Stimulated activated CD4-positive, alpha-beta T cell treated with anti-CD3 and anti-CD28 coated beads, Interleukin-2, amount 100 ng/mL, for 4 hours (primary cell): ENCODE results near the gene ARRB1.
A peak's percentile ranks its signal among the peaks of the same experiment; 100 is the strongest.
"Not testable (repeated sequence)": the region's sequence is repeated elsewhere in the genome, so short reads cannot be mapped to it uniquely, and the experiment has no call there.

Experiments
- DNase-seq: peaks from one replicate; pipeline ENCODE4 v3.0.0-alpha.2; 2020; ENCODE audit warnings: low read depth

ARRB1 gene

DNA sequence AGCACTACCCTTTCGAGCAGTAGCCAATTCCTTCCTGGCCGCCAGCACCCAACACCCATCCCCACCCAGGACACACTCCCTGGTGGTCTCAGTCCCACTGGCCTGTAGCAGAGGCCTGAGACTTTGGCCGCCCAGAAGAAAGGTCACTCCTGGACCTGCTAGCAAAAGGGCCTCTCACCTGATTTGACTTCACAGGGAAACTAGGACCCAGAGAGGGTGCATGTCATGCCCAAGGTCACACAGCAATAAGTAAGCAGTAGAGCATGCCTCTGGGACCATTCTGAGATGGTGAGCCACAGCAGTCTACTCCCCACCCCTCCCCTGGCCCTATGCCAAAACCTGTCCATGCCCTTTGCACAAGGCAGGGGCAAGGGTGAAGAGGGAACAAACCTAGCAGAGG, 7.3 kb downstream of the ARRB1 start:
- no peak for DNase-seq

DNA sequence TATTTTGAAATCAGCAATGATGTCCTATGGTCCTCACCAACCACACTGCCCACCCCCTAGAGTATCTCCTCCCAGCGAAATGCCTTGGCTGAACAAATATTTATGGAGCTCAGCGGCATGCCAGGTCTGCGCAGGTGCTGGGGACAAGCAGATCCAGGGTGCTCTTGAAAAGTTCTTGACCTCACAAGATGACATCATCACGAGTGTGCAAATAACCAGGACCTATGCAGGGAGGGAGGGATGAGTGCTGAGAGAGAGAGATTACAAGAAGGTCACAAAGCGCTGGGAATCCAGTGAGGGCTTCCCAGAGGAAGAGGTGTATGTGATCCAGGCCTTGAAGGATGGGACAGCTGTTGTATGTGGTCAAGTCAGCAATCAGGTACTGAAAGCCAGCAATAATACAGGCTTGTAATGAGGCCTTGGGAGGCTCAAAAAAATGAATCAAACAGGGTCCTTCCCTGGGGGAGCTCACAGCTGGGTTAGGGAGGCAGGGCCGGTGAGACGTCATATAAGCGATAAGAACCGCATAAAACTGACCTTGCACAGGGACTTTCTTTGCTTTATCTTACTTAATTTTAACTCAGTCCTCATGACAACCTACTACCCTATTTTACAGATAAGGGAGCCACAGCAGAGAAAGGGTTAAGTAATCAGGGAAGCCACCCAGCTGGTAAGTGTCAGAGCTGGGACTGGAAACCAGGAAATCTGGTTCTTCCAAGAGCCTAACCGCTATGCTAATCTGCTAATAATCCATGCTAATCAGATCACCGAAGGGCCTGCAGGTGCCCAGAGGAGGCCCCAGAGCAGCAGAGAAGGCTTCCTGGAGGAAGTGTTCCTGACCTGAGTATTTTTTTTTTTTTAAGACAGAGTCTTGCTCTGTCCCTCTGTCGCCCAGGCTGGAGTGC, 8.2 kb downstream of the ARRB1 start:
- DNase-seq: no peak

DNA sequence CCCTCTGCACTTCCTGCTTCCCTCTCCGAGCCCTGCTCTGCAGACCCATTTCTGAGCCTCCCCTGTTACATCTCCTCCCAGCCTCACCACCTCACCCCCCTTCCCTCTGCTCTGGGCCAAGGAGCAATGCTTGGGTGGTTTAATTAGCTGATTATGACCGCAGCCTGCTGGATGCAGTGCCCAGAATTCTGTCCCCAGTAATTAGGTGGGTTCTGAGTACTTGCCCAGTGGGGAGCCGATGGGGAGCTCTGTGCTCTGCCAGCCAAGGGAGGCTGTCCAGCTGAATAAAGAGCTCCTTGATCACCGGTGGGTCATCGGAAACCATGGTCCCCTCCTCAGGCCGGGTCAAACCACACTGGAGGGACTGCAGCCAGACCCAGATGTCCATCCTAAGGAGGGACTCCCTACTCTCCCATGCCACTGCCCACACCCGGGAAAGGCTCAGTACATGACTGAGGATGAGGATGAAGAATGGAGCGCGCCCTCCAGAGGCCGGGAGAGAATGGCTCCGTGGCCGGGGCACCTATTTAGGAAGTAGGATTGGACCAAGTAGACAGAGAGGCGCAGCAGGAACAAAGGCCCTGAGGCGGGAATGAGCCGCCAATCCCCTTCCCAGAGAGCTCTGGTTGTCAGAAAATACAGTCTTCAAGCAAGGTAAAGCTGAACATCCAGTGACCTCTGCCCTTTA, 9.1 kb downstream of the ARRB1 start:
- no peak for DNase-seq

DNA sequence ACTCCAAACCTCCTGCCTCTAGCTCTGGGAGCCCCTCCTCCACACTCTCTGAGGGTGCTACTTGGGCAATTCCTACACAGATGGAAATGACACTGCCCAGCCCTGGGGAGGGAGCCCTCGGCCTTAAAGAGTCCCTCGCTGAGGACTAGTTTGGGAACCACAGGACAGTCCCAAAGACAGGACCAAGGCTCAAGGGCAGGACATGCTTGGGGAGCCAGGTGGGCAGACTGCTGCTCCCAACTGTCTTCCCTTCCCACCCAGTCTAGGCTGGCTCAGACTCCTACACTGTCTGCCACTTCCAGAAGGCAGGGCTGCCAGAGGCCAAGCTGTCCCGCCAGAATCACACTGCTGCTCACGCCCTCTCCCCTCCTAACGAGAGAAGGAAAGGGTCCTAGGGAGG, 9.8 kb downstream of the ARRB1 start:
- DNase-seq: no peak

DNA sequence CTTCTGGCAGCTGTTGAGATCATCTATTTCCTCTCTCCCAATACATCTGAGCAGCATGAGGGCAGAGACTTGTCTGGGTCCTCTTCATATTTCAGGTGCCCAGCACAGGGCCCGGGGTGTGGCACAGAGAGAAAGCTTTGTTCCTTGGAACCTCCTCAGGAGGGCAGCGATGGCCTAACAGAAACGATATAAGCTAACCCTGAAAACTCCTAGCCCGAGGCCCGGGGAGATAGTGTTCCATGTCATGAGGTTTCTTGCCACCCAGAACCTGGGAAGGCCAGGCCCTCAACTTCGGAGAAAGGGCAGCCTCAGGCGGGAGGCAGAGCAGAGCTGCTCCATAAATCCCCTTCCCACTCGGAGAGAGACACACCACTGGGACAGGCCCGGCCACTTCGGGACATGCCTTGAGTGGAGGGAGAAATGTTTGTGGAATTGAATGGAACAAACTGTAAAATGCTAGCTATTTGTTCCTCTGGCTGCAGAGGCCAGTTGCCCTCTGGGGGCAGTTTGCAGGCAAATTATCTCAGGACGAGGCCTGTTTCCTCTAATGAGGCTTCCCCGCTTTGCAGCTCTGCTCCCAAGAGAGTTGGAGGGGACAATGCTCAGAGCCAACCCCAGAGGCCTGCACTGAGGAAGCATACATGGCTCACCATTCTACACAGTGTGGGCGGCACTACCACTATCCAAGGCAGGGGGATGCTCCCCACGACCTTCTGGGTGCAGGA, 11.6 kb downstream of the ARRB1 start:
- no peak for DNase-seq

DNA sequence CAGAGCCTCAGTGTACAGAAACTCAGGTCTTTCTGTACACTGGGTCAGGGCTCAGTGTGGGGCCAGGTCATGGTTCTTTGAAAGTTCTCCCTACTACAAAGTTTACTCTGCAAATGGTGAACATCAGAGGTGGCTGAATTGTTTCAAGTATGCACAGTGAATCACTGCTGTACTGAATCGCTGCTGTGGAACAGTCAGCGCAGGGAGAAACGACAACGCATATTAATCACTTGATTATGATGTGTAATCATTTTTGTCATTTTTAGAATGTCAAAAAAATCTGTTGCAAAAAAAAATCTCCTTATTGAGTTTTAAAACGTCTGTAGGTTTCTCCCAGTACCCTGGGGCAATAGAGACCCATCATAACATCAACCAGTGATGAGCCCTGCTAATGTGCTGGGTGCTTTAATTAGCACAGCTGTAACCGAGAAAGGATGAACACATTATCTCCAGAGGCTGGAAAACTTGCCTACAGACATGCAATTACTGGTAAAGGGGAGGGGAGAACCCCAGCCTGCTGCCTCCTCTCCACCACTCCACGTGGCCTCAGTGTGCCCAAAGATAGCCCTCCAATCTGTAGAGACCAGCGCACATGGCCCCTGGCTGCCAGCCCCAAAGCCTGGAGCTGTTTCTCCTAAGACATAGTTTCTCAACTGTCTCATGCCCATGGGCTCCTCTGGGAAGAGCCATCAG, 12.8 kb downstream of the ARRB1 start:
- no peak for DNase-seq

DNA sequence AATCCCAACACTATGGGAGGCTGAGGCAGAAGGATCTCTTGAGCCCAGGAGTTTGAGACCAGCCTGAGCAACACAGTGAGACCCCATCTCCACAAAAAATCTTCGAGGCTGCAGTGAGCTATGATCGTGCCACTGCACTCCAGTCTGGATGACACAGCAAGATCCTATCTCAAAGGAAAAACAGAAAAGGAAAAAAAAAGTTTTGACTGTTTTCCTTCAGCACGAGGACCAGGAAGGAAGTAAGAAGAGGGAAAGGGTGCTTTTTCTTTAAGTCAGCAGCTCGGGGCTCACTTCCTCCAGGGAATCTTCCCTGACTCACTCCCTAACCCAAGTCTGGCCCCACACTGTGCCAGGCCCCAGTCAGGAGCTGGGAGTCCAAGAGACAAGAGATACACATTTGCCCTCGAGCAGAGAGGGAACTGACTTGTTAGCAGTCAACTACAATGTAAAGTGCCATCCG, 14.2 kb downstream of the ARRB1 start:
- no peak for DNase-seq

DNA sequence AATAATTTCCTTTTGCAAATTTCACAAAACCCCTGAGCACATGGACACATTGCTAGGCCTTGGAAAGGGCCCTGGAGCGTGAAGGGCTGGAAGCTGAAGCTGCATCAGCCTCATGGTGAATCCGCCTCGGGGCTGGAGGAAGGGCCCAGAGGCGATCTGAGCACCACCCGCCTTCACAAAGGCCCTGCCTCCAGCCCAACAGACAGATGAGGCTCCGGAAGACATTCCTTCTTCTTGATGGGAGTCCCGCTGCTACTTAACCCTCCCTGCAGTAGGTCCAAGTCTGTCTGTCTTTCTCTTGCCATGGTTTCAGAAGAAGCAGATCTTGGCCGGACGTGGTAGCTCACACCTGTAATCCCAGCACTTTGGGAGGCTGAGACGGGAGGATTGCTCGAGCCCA, 16.5 kb downstream of the ARRB1 start:
- no peak for DNase-seq

DNA sequence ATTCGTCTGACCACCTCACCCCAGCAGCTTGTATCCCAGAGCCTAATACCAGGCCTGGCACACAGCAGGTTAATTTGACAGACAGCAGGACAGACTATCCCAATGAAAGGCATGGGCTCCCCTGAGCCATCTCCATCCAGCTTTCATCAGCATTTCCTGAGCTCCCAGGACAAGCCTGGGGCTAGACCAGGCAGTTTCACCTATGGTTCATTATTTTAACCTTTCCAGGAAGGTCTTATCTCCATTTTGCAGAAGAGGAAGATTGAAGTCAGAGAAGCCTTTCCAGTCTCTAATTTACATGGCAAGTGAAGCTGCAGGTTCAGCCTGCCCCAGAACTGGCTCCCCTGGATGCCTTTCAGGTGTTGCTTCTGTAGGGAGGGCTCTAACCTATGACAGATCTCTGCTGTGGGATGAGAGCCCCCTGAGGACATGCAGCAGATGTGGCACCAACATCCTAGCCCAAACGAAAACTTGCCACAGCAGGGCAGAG, 17.0 kb downstream of the ARRB1 start:
- no peak for DNase-seq

DNA sequence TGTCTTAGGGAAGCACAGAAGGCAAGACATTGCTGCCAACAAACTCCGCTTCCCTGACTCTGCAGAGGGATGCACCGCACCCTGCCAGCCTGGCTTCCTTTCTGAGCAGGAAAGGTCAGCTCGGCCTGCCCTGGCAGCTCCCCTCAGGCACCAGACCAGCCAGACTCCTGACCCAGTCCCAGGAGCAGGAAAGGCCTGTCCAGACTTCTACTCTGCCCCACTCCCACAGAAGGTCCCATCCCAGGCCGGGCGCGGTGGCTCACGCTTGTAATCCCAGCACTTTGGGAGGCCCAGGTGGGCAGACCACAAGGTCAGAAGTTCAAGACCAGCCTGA, 17.7 kb downstream of the ARRB1 start:
- DNase-seq: no peak

DNA sequence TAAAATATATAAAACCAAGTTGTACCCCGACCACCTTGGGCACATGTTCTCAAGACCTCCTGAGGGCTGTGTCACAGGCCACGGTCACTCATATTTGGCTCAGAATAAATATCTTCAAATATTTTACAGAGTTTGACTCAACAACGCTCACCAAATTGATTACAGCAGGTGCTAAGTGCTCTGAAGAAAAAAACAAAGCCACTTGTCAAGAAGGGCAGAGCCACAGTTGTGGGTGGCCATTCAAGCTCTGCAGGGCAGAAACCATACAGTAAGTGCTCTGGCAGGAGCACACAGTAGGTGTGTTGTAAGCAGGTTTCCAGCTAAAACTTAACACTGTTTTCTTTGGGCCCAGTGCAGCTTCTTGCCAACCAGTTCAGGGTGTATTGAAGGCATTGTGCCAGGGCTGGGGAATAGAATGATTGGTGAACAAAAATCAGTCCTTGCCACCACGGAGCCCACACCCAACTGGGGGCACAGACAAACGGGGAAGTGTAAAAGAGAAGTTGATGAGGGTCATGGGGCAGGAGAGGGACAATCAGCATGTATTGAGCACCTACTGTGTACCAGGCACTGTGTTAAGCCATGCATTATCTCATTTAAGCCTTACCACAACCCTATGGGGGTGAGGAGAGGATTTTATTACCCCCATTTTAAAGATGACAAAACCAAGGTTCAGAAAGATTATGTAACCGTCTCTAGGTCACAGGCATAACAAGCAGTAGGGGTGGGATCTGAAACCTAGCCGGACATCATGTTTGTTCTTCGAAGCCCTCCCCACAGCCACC, 18.2 kb downstream of the ARRB1 start:
- no peak for DNase-seq

DNA sequence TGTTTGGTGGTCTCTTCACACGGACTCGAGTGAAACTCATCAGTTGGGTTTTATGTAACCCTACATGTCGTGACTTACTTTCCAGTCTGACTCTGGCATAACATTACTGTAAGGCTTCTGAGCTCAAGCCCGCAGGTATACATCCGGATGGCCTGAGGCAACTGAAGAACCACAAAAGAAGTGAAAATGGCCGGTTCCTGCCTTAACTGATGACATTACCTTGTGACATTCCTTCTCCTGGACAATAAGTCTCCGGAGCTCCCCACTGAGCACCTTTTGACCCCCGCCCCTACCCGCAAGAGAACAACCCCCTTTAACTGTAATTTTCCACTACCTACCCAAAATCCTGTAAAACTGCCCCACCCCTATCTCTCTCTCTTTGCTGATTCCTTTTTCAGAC, 19.7 kb downstream of the ARRB1 start:
- DNase-seq: not testable (repeated sequence)

DNA sequence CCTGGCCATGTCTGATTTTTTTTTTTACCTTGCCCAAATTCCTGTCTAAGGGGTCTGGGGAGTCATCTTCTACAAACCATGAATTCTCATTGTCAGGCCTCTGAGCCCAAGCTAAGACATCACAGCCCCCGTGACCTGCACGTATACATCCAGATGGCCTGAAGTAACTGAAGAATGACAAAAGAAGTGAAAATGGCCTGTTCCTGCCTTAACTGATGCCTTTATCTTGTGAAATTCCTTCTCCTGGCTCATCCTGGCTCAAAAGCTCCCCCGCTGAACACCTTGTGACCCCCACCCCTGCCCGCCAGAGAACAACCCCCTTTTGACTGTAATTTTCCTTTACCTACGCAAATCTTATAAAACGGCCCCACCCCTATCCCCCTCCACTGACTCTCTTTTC, 20.2 kb downstream of the ARRB1 start:
- not testable (repeated sequence) for DNase-seq

DNA sequence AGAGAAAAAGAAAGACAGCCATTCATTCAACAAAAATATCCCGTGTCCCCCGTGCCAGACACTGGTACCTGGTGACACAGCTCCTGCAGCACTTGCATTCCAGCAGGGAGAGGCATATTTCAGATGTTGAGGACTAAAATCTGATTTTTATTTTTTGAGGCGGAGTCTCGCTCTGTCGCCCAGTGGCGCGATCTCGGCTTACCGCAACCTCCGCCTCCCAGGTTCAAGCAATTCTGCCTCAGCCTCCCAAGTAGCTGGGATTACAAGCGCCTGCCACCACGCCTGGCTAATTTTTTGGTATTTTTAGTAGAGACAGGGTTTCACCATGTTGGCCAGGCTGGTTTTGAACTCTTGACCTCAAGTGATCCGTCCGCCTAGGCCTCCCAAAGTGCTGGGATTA, 20.6 kb downstream of the ARRB1 start:
- not testable (repeated sequence) for DNase-seq

DNA sequence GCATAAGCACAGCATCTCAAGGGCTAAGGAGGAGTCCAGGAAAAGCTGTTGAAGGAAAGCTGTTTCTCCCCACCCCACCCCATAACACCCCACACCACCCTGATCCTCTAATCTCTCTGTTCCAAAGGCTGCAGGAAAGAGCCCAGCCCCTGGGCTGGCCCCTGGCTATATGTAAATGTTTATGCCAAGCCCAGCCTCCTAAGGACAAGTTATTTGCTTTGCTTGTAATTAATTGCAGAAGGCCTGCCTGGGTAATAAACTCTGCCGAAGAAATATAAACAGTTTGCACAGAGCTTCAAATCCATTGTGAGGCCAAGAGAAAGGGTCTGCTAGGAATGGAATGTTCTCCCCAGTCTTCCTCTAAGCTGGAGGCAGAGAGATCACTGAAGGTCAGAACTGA, 21.2 kb downstream of the ARRB1 start:
- DNase-seq: no peak

DNA sequence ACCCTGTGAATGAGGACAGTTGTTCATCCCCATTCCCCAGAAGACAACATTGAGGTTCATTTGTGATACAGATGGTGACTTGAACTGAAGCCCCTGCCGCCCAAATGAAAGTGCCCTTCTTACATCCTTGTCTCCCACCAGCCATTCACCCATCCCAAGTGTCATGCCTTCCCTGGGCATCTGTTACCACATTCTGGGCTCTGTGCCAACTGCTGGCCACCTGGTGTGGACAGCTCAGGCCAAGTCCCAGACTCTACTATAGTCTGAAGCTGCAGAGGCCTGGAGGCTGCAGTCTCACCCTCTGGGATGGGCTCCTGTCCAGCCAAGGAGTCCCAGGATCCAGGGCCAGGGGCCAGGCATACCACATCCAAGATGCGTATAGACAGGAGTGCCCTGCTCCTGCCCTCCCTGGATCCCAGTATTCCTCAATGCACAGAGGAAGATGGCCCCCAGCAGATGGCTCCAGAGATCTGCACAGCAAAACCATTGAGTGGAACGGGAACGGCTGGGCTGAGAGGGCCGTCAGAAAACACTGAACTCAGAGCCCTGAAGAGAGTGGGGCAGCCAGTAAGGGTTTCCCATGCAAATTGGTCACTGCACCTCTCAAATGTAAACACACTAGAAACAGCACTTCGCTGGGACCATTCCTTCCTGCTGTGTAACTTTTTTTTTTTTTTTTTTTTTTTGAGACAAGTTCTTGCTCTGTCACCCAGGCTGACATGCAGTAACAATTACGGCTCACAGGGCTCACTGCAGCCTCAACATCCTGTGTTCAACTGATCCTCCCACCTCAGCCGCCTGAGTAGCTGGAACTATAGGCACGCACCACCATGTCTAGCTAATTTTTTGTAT, 22.8 kb downstream of the ARRB1 start:
- no peak for DNase-seq

DNA sequence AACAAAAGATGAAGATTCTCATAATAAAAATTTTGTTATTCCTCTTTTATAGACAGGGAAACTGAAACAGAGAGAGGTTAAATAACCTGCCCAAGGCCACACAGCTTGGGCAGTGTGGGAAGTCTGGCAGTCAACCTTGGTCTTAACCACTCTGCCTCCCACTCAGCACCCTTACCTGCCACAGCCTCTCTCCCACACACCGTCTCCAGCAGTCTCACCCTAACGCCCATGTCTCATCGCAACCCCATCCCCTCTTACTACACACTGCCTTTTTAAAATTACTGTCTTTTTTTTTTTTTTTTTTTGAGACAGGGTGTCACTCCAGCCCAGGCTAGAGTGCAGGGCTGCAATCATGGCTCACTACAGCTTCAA, 25.0 kb downstream of the ARRB1 start:
- DNase-seq: peak; percentile 21

DNA sequence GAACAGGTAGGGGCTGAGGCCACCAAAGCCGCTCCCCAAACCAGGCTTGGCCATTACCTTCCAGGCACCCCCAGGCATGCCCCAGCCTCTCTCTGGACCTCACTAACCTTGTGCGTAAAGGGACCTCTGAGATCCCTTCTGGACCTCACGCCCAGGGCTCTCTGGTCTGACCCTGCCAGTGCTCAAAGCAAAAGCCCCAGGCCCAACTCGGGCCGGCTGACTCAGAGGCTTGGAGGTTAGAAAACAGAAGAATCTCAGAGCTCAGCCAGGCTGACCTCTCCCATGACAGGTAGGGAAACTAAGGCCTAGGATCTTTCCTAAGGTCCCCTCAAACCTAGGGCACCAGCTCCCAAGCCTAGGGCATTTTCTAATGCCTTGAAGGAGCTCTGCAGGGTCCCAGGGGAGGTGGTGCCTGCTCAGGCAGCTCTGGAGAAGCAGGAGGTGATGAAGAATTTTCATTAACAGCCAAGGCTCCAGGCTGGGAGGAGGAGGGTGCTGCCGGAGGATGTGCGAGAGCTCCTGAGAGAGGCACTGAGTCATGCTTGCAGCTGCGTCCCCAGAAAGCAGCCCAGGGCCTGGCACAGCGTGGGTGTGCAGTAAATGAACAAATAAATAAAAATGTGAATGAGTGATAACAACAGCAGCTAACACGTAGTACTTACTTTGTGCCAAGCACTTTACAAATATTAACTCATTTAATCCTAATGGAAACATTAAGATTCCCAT, 25.6 kb downstream of the ARRB1 start:
- DNase-seq: peak; percentile 63

DNA sequence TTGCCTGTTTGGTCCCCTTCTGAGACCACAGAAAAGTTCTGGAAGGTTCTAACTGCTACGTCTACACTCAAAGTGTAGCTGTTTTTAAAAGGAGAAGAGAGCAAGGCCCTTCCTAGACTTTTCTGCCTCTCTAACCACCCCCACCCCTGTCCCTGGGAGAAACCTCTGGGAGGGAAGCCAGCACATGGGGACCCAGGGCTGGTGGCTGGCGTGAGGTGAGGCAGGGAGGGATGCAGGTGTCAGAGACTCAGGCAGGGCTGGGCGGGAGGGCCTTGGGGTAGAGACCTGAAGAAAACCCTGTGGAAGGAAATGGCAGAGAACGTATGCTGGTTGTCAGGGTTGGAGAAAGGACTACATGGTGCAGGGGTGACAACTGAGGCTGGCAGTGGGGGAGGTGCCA, 26.7 kb downstream of the ARRB1 start:
- DNase-seq: no peak

DNA sequence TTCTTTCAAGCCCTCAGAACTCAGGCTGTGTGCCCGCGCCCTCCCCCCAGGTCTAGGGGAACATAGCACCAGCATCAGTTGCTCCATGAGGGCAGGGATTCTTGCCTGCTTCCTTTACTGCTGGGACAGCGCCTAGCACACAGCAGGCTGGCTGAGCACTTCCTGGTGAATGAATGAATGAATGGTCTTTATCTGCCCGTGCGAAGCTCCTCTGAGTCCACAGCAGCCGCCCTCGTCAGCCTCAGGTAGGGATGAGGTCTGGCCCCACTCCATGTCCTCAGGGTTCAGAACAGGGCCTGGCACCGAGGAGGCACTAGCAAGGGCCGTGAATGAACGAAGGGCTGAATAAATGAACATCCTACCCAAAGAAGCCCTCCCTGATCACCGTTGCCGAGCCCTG, 27.3 kb downstream of the ARRB1 start:
- no peak for DNase-seq
